Femur (tissue), 1 donor: ENCODE results near the gene DACT2.

Source experiments
- DNase-seq: peaks from one replicate; pipeline ENCODE4 v3.0.0-alpha.2; 2017

Gene DACT2

DNA sequence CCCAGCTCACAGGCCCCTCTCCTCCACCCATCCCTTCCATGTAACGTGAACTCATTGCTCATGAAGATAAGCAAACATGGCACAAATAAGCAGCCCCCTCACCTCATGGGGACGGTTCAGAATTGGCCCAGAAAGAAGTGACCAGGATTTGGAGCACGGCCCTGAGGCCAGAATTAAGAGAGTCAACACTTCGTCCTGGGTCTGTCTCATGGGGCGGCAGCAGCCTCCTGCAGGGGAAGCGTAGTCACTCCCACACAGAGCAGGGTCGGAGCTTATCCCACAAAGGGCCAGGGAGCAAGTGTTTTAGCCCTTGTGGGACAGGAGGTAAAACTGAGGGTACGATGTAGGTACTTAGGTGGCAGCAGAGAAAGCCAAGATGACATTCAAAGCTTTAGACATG is 28.6 kb upstream of the DACT2 start:
- DNase-seq: no peak

DNA sequence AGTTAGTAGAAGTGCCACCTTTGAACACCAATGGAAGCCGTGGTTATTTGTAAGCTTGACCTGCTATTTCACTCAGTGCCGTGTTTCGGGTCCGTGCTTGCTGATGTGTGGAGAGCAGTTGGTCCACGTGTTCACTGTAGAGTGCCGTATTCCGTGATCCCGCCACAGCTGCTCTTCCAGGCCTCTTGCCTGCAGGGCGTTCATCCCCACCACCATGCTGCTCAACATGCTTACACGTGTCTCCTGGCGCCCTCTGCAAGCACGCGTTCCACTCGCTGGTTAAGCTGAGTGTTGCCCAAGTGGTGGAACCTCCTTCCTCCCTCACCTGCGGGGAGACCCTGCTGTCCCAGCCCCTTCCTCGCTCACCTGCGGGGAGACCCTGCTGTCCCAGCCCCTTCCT is 28.0 kb upstream of the DACT2 start:
- DNase-seq: no peak

DNA sequence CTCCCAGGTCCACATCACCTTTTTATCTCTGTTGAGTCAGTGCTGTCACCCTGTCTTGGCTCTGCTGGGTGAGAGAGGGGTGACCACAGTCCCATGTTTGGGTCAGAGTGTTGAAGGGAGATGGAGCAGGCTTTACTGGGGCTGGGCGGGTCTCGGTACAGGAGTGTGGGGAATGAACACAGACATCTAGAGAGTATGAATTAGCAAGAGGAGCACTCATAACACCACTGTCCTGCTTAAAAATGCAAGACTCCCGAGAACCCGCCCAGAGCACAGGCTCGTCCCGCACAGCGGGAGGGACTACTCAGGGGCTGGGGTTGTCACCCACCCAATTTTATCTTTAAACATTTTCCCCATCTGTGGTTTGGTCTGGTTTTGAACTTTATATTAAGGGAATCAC is 27.5 kb upstream of the DACT2 start:
- DNase-seq: no peak

DNA sequence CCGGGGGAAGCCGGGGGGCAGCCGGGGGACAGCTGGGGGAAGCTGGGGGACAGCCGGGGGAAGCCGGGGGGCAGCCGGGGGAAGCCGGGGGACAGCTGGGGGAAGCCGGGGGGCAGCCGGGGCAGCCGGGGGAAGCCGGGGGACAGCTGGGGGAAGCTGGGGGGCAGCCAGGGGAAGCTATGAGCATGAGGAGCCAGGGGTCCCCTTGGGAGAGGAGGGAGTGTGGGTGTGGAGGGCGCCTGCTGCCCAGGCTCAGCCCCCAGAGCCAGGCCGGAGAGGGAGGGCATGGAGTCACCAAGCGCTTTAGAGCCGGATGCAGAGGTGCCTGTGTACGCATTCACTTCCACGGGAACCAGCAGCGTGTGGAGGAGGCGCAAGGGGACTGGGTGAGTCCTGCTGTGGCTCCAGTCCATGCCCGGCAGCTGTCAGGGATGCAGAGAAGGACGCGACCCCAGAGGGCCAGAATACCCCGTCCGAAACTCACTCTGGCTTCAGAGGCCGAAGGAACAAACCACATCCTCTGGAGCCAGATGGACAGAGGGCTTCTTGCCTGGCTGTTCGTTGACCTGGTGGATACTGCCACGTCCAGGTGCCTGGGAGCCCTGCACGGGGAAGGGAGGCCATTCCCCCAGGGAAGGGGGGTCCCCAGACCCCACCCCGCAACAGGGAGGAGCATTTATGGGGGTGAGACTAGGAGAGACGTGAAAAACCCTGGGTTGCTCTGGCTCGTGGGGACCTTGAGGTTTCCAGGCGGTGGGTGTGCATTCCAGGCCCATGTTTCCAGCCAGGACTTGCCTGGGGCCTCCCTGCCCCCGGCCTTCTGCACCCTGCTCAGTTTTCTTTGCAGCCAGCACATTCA is 26.5 kb upstream of the DACT2 start:
- no peak for DNase-seq

DNA sequence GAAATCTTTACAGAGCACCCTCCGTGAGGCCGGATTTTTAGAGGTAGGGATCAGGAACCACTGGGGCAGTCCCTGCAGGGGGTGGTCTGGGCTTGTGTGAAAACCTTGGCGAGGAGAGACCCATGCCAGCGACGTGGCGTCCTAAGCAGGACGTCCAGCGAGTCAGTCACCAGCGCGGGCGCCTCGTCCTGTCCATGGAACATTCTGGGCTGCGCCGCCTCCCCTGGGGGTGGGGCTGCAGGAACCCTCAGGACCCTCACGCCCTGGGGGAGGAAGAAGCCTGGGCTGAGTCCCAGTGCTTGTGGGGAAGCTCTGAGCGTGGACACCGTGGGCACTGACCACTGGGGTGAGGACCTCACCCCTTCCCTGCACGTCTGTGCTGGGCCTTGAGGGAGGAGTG is 25.7 kb upstream of the DACT2 start:
- no peak for DNase-seq

DNA sequence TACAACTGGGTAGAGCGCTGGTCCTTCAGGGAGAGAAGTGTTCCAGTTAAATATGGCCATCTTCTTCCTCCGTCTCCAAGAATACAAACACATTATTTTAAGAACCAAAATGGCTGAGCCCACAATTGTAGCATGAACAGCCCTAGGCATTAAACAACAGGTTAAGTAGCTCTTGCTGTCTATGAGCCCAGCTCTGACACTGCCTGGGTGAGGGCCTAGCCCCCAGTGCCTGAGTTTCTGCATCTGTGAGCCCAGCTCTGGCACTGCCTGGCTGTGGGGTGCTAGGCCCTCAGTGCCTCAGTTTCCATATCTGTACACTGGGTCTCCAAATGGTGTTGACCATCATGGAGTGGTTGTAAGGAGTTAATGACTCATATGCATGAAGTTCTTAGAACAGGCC is 24.8 kb upstream of the DACT2 start:
- DNase-seq: no peak

DNA sequence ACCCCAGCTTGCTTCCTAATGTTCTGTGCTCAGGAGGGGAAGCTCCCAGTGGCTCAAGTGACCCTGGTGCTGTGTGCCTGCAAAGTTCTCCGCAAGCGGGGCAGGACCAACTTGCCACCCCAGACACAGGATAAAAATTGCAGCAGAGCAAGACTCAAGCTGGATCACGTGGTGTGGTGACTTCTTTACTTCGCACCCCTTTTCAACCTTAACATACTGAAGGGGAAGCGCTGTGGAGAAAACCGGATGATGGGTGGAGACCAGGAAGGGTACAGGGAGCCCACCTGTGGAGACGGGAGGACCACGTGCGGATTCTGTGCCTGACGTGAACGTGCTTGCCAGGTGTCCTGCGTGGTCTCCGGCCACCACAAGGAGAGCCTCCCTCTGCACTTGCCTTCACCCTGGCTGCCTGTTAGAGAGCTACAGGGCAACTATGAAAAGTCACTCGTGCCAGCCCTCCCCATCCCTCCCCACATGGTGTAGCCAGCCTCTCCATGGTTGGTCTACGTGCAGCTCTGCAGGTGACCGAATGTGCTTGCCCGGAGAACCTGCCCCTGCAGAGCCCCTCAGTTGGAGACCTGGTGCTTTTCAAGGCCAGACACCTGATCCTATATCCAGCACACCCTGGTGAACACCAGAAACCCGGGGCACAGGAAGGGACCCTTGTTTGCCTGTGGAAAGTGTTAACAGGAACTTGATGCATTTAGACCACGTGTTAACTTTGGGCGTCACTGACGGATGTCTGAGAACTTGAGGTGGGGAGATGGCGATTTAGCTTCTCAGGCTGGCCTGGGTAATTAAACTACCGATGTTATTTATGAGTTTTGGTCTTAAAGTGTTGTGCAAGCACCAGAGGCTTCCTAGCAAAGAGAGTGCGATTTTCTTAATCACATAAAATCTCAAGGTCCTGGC is 23.9 kb upstream of the DACT2 start:
- DNase-seq: no peak

DNA sequence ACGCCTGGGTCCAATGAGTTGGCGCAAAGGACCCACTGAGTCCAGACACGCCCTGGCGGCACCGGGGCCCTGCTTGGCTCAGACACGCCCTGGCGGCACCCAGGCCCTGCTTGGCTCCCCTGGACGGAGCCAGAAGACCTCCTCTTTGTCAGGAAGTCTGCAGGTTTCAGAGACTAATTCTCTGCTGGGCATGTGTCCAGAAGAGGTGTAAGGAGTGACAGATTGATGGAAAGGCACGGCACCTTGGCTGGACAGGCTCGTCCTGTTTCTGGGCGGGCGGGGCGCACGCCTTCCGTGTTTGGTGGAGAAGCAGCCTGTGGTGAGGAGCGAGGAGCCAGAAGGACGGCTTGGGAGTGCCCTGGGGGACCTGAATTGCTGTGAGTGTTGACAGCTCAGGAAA is 23.1 kb upstream of the DACT2 start:
- no peak for DNase-seq

DNA sequence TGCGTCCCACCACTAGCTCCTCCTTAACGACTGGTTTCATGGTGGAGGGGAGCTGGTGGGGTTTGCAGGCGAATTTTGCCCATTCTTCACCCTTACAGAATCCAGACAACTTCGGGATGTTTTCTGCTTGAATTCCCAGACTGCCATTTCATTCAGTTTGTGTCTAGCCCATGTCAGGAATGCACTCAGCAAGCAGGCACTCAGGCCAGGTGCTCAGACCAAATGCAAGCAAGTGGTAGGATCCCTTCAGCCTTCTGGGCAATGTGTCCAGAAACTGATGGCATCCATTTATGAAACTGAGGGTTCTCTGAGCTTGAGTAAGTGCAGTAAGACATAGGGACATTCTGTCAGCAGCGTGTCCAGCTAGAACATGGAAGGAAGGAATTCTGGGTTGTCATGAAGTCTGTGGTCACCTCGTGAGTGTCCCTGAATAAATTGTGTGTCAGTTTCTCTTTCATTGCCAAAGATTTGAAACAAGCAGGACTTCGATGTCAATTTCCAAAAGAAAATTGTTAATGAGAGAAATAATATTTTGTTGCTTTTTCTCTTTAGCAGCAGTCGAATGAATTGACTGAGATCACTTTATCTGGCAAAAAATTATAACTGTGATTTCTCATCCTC is 21.8 kb upstream of the DACT2 start:
- DNase-seq: no peak

DNA sequence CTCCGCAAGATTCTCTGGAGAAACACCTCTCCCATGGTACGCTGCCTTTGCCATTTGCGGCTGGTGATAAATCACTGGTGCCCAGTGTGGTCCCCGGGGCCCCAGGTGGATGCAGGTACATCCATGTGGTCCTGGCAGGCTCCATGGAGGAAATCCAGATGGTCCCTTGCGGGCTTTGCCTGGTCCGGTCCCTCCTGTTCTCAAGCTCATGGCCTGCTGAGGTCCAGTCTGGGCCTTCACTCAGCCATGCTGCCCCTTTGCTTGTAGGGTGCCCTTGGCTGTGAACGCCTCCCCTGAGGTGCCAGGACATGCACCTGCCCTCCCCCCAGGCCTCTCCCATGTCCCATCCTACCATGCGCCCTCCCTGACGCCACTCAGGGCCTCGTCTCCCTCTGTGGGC is 21.2 kb upstream of the DACT2 start:
- DNase-seq: no peak

DNA sequence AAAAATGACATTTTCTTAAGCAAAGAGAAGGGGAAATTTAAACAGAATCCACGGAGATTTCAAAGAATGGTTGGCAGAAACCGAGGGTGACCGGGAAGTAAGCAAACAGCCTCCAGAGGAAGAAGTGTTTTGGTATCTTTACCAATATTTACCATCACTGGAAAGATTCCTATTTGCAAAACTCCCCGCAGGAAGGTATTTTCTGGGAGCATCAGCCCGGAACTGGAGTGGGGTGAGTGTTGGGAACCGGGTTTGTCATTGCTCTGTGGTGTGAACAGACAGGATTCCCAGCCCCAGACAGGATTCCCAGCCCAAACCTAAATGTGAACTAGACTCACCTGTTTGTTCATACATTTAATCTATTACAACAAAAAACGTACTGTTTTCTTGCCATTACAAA is 19.2 kb upstream of the DACT2 start:
- DNase-seq: no peak

DNA sequence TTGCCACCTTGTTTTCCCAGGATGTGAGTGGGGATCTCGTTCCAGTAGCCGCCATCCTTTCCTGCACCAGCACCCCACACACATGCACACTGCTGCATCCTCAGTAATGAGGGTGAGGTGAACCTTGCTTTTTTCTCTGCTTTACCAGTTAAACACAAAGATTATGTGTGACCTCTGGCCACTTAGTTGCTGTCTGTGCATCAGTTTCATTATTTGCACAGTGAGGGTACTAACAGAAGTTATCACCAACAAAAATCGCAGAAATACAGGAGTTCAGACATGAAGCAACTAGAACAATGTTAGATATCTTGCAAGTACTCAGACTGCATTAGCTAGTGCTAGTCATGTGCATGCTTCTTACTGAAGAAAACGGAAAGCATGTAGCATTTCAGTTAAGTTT is 17.4 kb upstream of the DACT2 start:
- DNase-seq: no peak

DNA sequence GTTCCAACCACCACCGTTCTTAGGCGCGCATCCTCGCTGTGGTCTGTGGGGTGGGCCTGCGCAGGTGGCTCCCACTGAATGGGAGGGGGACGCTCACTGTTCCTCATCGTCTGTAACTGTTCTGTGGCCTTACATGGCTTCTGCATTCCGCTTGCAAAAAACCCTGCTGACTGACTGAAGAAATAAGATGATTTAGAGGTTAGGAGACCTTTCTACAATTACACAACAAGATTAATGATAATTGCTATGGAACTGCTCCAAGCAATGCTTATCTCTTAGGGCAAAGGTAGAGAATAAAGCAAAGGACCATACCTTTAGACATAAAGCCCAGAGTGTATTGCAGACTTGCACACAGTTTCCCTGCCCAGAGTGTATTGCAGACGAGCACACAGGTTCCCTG is 14.4 kb upstream of the DACT2 start:
- DNase-seq: no peak

DNA sequence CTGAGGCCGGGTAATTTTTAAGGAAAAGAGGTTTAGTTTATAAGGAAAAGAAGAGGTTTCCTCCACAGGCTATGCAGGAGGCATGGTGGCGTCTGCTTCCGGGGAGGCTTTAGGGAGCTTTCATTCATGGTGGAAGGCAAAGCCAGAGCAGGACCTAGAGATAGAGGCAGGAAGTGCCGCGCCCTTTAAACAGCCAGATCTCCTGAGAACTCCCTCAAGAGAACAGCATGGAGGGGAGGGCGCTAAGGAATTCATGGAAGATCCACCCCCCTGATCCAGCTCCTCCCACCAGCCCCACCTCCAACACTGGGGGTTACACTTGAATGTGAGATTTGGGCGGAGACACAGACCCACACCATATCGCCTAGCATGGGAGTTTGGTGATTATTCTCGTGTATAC is 13.9 kb upstream of the DACT2 start:
- DNase-seq: no peak

DNA sequence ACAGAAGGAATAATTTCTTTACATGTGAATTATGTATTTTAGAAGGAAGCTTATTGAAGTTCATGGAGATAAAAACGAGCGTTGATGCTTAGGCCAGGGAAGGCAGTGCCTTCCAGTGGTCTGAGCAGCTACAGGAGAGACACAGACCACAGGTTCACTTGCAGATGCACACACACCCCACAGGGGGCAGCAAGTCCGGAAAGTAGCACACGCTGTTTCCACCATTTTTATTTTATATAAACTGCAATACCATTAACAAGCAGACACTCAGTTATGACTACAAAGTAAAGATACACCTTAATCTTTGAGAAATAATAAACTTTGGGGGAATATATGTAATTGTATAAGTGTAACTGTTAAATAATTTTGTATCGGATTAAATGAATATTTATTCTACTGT is 13.5 kb upstream of the DACT2 start:
- DNase-seq: no peak

DNA sequence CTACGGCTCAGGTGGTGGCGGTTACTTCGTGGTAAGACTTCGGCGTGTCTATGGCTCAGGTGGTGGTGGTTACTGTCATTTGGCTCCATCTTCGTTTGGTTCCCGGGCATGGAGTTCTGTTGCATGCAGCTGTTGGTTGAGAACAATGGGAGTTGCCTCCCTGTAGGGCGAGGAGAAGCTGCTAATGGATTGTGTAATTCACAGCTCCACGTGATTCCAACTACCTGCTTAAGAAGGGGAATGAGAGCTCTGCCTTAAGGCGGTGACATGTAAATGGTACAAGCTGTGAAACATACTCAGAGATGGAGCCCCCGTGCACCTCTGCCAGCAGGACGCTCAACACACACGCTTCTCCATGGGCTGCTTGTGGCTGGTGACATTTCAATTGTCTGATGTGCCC is 12.4 kb upstream of the DACT2 start:
- no peak for DNase-seq

DNA sequence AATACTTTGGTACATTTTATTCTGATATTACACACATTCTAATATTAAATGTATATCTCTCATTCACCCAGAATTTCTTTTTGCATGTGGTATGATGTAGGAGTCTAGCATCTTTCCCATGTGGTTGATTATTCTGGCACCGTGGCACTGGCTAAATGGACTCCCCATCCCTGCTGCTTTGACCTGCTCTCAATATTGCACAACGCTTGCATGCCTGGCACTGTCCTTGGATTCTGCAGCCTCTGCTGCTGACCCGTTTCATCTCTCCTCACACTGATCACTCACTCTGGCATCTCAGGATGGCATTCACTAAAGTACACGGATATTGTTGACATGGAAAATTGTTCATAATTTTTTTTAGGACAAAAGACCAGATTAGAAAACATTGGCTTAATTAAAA is 11.5 kb upstream of the DACT2 start:
- DNase-seq: no peak

DNA sequence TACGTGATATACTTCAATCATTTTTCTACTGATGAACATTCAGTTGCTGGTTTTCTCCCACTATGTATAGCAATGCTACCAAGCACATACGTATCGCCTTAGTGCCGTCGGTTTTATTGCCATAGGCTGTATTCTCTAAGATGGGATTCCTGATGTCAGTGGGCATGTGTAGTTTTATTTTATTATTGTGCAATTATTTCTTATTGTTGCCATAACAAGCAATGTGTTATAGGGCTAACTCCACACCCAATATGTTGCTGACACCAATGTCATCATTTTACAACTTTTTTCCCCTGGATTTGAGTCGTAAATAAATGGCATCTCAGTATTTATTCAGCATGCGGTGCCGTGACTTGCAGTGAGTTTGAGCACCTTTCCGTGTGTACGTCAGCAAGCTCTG is 10.8 kb upstream of the DACT2 start:
- no peak for DNase-seq

DNA sequence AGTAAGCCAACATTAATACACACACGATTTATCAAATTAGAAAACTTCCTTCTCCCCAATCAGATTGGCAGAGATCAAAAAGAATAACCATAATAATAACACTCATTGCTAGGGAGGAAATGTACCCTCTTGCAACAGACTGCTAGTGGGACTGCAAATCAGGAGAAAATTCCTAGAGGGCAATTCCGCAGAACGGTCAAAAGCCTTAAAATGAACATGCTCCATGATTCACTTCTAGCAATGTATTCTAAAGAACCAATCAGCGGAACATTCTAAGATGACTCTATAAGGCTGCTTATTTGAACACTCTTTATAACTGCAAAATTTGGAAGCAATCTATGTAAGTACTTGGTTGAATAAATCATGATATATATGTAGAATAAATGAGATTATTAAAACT is 8.5 kb upstream of the DACT2 start:
- DNase-seq: no peak

DNA sequence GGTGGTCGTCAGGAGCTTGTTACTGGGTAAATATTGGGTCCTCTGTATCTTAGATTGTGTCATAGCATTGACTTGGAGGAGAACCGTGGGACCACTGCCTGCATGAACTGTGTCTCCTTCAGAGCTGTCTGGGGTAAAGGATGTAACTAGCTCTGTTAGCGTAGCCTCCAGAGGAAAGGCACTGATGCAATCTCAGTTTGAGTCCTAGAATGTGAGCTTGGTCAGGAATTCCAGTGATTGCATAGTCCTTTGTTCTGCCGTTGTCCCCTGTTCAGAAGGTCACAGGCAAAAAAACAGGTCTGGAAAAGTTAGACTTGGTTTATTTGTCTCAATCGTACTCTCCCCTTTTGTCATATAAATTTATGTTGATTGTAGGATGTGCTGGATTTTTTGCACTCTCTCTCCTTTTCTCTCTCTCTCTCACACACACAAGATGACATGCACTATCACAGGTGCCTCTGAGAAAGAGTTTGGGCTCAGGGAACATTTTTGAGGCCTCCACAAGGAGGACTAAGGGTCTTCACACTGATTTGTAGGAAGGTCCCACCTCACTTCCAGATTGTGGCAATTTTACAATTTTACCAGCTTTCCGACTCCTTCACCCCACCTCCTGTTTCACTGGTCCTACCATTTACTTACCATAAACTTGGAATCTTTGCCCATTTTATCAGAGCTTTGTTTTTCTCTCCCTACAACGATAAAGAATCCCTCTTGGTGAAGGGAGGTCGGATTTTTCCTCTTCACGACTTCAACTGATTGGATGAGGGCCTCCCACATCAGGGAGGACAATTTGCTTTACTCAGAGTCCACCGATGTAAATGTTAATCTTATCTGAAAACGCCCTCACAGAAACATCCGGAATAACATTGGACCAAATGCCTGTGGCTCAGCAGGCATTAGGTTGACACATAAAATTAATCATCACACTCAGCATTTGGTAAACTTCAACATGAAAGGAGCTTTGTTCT is 7.0 kb upstream of the DACT2 start:
- DNase-seq: no peak

DNA sequence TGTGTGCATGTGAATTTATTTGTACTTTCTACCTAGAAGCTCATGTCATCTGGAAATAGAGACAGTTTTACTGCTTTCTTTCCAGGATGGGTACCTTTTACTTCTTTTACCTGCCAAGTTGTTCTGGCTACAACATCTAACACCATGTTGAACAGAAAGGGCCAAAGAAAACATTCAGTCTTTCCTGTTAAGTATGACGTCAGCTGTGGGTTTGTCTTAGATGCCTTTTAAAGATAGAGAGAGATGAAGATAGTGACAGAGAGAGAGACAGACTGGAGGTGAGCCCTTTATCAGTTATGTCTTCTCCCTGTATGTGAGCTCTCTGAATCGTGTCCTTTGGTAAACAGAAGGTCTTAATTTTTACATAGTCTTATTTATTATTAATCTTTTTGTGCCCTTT is 3.4 kb upstream of the DACT2 start:
- DNase-seq: no peak

DNA sequence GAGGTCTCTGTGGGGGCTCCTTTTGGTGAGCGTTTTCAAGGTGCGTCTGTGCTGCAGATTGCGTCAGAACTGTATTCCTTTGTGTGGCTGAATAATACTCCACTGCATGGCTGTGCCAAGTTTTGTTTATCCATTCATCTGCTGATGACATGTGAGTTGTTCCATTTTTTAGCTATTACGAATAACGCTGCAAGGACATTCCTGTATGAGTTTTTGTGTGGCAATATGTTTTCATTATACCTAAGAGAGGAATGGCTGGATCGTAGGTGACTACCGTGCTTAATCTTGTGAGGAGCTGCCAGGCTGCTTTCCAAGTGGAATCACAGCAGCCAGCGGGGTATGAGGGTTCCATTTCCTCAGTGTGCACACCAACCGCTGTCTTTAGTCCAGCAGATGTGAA is 1.1 kb upstream of the DACT2 start:
- DNase-seq: no peak
